Dermis microvascular lymphatic vessel endothelial cell (primary cell): ENCODE measurements around the gene SCT. TPM values are rescaled to one million over a fixed set of nuclear protein-coding genes. Genes with fewer than 3 reads are reported as not detected.
"Not testable (repeated sequence)": the region's sequence is repeated elsewhere in the genome, so short reads cannot be mapped to it uniquely, and the experiment has no call there.

Experiments used
- DNase-seq, 2 donors: peaks; one replicate each; pipeline versions ENCODE4 v3.0.0 to v3.0.0-alpha.2; 2010; ENCODE audit warnings: low read depth in 2 of 2
- total RNA-seq: library from RNA; depleted of rRNA; stranded (reverse); fragments of >200 nt; gene quantifications from 2 replicates; pipeline ENCODE4 v1.2.1, GENCODE V29; 2014

SCT gene
- not detected in 2 replicates for total RNA-seq

DNA sequence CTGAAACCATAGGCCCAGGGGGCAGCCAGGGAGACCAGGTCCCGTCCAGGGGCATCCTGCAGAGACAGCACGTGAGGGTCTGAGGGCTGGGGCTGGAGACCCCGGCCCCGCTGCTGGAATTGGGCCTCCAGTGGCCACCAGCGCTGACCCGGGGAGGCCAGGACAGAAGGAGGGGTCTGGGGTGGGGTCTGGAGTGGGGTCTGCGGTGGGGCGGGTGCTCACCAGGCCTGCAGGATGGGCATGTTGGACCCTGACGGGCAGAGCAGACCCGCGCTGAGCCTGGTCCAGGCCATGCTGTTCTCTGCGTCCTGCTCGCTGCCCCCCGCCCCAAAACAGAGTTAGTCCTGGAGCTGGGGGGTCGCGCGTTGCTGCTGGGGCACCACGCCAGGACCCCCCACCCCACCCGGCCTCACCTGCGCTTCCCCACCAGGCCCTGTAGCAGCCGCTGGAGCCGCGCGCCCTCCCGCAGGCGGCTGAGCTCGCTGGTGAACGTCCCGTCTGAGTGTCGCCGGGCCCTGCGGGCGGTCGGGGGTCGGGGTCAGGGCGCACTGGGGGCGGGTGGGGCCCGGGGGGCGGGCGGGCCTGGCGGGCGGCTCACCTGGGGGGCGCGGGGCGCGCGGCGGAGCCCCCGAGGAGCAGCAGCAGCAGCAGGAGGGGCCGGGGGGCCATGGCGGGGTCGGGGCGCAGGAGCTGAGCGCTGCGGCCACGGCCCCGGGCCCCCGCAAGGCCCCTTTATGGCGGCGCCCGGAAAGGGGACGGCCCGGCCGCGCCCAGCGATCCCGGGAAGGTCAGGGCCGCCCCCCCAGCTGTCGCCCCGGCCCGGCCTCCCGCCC, at the start of gene SCT:
TSS of gene SCT (minus strand) at position 707 of the 833 bp plus-strand sequence. CDS start at position 669, 38 bp downstream.
- no peak for DNase-seq

- DNase-seq: no peak
Measured at GRCh38 chr11:674406-674805, 47.4 kb upstream of the SCT start.

DNA sequence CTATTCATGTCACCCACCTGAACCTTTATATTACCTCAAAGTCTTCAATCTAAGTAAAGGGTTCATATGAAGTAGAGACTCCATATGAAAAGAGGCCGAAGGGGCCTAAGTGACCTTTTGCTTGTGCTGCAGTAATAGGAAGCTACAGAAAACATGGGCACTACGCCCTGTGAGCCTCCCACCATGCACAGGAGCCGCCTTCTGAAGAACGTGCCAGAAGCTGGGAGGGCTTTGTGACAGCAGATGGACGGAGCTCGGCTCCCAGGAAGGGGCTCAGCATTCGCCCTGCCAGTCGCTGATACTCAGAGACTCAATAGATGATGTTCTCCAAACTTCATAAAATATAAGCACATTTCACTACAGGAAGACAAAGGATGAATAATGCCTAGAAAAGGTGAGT, 46.9 kb upstream of the SCT start:
- DNase-seq: no peak

DNA sequence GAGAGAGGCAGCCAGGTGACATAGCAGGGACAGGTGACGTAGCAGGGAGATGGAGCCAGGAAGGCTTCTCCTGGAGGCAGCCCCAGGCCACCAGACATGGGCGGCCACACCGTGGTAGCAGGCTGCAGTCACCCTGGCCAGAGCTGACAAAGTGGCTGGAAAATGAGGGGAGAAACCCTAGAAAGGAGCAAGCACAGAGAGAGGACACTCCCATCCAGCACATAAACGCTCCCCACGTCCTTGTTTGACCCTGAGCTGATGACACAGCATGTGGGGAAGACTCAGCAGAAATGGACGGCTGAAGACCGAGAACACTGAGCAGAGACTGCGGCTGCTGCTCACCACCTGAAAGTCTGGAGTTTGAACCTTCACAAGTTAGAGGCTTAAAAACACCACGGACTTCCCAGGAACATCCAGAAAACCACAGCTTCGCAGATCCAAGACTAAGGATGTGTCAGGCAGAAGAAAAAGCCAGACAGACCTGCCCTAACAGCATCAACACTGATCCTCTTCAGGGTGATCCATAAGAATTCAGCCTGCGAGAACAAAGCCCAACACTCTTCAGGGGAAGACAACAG, 38.8 kb upstream of the SCT start:
- DNase-seq: no peak

DNA sequence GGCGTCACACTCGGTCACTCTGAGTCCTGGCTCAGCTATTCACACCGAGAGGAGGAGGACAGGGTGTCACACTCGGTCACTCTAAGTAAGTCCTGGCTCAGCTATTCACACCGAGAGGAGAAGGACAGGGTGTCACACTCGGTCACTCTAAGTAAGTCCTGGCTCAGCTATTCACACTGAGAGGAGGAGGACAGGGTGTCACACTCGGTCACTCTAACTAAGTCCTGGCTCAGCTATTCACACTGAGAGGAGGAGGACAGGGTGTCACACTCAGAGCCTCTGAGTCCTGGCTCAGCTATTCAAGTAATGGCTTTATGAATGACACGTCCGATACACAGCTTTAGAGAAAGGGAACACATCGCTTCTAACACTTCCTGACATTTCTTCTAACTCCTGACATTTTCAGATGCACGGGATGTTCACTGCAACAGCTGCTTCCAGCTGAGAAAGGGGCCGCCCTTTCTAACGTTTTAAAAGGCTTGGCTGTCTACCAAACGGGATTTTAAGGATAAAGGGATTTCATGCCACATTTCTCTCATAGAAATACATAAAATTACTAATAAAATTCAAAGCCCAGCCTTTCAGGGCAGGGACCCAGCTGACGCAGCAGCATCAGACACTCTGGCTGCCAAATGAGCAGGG, 38.2 kb upstream of the SCT start:
- DNase-seq: no peak

DNA sequence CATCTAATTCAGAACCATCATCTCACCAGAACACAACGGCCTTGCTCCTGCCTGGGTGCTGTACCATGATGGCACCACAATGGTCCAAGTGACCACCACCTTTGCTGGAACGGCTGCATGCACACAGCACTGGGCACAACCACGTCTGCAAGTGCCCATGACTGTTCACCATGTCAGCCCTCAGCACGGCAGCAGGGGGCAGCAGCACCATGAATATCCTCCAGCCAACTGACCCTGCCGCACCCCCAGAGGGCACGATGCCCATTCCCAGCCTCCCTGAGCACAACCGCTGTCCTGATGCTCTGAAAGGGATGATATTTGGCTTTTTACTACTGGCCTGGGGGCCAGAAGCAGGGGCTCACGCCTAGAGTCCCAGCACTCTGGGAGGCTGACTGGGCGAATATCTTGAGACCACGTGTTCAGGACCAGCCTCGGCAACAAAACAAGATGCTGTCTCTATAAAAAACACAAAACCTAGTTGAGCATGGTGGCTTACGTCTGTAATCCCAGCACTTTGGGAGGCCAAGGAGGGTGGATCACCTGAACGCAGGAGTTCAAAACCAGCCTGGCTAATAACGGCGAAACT, 35.8 kb upstream of the SCT start:
- peak; percentile 46 to 68 for DNase-seq

DNA sequence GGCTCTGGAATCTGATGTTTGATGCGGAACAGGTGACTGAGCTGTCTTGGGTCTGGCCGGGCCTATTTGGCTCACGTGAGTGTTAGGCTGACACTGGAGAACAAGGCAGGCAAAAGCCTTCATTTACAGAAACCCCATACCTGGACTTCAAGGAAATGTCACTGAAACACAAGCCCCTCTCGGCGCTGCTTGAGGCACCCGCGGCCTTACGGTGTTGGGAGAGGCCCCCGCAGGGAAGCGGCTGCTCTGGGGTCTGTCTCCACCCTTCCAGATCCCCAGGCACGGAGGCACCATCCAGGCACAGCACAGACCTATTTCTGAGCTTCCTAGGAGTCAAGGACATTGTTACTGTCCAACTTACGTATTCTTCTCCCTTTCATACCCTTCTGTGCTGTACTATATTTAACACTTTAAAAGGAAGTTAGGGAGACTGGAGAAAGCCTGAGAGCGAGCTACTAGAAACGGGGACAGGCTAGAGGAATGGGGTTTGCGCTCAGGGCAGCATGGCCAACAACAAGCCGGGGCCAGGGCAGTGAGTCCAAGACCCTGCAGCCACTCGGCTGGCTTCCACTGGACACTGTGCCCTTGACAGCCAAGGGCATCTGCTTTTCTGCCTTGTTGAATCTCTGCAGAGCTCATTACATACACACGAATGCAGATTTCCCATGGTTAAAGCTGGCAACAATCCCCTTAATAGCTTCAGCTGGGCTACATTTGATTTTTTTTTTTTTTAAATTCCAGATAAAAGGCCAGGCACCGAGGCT, 33.9 kb upstream of the SCT start:
- DNase-seq: no peak

GRCh38 chr11:660281-660680, 33.3 kb upstream of the SCT start:
- DNase-seq: no peak

- DNase-seq: no peak
Measured at GRCh38 chr11:659532-660085, 32.6 kb upstream of the SCT start.

DNA sequence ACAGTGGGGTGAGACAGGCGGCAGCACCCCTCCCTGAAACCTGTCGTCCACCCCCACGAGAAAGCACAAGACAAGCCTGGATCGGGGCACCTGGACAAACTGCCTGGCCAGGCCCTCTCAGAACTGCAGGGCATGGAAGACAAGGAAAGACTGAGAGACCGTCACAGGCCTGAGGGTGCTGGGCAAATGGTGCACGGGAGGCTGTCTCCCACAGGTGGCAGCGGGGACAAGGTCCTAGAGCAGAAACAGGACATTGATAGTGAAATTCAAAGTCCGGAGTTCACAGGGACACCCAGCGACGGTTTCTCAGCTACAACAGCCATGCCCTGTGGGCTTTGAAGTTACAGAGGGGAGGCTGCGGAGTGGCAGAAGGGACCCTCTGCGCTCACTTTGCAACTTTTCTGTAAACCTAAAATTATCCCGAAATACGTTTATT, 30.7 kb upstream of the SCT start:
- DNase-seq: no peak

DNA sequence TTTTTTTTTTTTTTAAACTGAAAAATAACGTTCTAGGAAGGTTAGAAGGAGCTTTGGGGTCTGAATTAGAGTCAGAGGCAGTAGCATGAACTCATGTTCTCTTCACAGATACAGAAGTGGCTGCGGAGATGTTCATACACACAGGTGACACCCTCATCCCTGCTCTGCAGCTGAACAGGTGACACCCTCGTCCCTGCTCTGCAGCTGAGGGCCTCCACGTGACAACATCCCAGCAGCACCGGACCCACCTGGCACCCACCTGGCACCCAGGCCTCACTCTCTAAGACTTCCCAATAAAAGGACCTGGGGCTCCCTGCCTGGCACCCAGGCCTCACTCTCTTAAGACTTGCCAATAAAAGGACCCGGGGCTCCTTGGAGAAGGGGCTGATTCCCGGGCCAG, 29.9 kb upstream of the SCT start:
- DNase-seq: no peak

DNA sequence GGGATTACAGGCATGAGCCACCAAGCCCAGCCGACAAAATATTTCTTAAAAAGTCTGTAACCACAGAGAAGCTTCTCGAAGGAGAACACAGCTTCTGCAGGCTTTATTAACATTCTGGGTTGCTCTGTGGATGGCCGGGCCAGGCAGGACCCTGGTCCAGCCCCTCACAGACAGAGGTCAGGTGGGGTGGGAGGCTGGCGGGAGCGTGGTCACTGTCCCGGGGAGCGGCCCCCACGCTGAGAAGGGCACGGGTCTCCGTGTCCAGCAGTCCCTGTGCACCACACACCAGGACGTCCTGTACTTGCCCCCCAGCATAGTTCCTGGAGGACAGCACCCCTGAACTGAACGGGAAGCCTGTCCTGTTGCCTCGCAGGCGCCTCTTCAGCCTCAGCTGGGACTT, 29.4 kb upstream of the SCT start:
- no peak for DNase-seq

DNA sequence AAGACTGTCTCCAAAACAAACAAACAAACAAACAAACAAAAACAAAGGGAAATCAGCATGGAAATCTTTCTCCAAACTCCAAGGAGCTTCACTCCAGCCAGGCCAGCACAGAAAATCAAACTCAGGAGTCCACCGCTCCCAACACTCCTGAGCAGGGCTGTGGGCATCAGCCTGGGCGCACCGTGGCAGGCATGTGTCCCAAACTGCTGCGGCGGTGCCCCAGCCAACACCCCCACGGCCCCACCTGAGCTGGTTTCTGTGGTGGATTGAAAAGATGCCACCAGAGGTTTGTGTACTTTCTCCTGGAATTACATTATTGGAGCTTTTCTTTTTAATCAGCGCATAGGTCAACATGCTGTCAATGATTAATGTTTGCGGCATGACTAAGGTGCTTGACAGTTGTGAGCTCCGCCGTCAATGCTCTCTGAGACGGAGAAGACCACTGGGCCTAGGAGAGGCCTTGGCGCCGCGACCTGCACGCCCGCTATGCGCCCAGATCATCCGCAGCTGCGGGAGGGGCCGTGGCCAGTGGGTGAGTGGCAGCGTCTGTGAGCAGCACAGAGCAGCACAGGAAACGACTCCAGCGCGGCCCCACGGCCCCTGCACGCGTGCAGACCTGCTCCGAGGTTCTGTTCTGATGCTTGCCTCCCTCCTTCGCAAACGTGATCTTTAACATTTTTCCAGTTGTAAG, 28.2 kb upstream of the SCT start:
- no peak for DNase-seq

- not testable (repeated sequence) for DNase-seq
Measured at GRCh38 chr11:654444-654843, 27.5 kb upstream of the SCT start.

DNA sequence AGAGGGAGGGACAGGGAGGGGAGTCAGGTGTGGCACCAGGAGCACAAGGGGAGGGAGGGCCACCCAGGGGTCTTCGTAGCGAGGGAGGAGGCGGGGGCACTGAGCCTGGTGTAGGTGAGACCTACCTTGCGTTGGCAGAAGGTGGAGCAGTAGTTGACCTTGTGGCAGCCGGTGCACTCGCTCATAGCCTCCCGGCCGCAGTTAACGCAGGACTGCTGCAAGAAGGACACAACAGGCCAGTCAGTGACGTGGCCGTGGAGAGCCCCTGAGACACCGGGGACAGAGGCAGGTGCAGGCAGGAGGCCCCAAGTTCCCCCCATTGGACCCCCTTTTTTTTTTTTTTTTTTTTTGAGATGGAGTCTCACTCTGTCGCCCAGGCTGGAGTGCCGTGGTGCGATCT, 26.9 kb upstream of the SCT start:
- no peak for DNase-seq

DNA sequence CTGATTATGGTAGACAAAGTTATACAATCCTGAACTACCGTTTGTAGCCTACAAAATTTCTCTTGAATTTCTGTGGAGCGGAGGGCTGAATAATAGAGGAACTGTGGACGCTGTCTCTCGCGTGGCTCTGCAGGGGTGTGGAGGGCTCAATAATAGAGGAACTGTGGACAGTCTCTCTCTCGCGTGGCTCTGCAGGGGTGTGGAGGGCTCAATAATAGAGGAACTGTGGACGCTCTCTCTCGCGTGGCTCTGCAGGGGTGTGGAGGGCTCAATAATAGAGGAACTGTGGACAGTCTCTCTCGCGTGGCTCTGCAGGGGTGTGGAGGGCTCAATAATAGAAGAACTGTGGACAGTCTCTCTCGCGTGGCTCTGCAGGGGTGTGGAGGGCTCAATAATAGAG, 26.2 kb upstream of the SCT start:
- DNase-seq: not testable (repeated sequence)

DNA sequence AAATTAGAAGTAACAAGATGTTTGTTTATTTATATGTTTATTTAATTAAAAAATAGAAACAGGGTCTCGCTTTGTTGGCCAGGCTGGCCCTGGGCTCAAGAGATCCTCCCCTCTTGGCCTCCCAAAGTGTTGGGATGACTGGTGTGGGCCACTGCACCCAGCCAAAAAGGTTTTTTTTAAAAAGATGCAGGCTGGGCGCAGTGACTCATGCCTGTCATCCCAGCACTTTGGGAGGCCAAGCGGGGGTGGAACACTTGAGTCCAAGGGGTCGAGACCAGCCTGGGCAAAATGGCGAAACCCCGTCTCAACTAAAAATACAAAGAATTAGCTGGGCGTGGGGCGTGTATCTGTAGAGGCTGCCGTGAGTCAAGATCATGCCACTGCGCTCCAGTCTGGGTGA, 23.5 kb upstream of the SCT start:
- no peak for DNase-seq

DNA sequence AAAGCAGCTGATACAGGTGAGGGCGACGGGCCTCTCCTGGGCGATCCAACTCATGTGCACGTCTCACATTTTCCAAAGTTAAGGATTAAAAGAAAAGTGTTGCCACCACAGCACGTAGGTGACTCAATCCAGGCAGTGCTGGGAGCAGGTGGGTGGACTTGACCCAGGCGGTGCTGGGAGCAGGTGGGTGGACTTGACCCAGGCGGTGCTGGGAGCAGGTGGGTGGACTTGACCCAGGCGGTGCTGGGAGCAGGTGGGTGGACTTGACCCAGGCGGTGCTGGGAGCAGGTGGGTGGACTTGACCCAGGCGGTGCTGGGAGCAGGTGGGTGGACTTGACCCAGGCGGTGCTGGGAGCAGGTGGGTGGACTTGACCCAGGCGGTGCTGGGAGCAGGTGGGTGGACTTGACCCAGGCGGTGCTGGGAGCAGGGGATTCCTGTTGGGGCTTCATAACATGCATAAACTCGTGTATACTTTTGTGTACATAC, 20.7 kb upstream of the SCT start:
- not testable (repeated sequence) for DNase-seq

- DNase-seq: no peak
Measured at GRCh38 chr11:646214-646613, 19.2 kb upstream of the SCT start.

DNA sequence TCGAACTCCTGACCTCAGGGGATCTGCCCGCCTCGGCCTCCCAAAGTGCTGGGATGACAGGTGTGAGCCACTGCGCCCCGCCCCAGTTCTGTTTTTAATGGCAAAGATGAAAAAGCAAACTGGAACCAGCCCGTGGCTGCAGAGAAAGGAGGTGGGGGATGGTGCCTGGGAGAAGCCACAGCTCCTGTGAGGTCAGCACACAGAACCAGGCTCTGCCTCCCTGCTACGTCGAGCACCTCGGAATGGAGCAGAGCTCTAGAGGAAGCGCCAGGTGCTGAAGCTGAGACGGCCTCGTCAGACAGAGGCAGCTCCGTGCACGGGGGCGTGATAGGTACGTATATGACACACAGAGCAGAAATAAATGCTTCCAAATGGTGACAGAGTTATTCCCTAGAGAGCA, 18.6 kb upstream of the SCT start:
- DNase-seq: no peak
